C4-2B (cell line): ENCODE measurements around the gene FKBP1A.

ENCODE experiments used
- H3K27ac ChIP-seq: fragments of 450-650 bp; 2 replicates; pipeline ENCODE4 v1.5.1; 2017
- ZFX ChIP-seq: fragments of 450-650 bp; IDR thresholded peaks from 2 replicates; pipeline ENCODE4 v1.6.1; 2017
- TF ChIP-seq, protein P1 (sequence below): fragments of 450-650 bp; conservative IDR thresholded peaks from 2 replicates; pipeline ENCODE4 v1.5.1; 2017; ENCODE audit warnings: mild to moderate bottlenecking

FKBP1A gene

GRCh38 chr20:1333462-1334369, 59.1 kb downstream of the FKBP1A start:
- TF ChIP-seq, protein P1, sequence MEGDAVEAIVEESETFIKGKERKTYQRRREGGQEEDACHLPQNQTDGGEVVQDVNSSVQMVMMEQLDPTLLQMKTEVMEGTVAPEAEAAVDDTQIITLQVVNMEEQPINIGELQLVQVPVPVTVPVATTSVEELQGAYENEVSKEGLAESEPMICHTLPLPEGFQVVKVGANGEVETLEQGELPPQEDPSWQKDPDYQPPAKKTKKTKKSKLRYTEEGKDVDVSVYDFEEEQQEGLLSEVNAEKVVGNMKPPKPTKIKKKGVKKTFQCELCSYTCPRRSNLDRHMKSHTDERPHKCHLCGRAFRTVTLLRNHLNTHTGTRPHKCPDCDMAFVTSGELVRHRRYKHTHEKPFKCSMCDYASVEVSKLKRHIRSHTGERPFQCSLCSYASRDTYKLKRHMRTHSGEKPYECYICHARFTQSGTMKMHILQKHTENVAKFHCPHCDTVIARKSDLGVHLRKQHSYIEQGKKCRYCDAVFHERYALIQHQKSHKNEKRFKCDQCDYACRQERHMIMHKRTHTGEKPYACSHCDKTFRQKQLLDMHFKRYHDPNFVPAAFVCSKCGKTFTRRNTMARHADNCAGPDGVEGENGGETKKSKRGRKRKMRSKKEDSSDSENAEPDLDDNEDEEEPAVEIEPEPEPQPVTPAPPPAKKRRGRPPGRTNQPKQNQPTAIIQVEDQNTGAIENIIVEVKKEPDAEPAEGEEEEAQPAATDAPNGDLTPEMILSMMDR, result no peak
- no peak for TF ChIP-seq ZFX
- H3K27ac ChIP-seq, result no peak overlapping the region

DNA sequence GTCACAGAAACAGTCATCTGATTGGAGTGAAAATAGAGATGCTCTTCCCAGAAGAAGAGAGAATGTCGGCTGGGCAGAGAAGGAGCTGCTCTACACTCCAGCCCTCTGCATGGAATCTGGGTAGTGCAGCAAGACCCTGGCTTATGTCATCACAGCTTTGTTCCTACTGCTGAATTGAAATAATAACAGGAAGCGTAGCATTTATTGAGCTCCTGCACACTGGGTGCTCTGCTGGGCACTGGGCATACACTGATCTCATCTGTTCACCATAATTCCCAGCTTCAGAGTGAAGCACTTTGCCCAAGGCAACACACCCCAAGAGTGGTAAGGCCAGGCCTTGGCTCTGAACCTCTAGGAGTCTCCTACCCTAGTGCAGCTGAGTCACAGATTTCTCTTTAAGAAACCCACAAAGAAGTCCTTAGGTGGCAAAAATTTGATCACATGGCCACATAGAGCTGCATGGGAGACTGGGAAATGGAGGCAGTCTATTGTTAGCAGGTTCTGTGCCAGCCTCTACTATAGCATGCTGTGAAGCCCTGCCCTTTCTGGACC, 60.0 kb downstream of the FKBP1A start:
- TF ChIP-seq, protein P1, result no peak
- no peak for TF ChIP-seq ZFX

DNA sequence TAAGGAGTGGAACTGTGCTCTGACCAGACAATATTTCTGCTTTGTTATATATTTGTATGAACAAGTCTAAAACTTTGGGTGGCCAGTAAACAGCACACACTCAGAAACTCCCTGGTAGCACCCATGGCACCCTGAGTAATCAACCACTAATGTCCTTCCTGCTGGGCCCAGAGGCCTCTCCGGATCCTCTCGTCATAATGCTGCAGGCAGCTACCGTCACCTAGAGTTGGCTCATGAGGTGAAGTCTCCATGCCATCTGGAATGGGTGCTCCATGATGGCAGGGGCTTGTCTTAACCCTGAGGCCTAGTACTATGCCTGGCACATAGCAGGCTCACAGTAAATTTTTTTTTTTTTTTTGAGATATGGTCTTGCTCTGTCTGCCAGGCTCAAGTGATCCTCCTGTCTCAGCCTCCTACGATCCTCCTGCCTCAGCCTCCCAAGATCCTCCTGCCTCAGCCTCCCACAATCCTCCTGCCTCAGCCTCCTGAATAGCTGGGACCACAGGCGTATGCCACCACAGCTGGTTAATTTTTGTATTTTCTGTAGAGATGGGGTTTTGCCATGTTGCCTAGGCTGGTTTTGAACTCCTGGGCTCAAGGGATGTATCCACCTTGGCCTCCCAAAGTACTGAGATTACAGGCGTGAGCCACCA, 60.9 kb downstream of the FKBP1A start:
- no peak for TF ChIP-seq ZFX
- TF ChIP-seq, protein P1, result no peak
- no peak overlapping the region for H3K27ac ChIP-seq

More for the DNA sequence above, 60.0 kb downstream of the FKBP1A start:
- no peak overlapping the region for H3K27ac ChIP-seq

GRCh38 chr20:1331101-1331500, 61.8 kb downstream of the FKBP1A start:
- H3K27ac ChIP-seq, result no peak overlapping the region
- TF ChIP-seq, protein P1, result no peak
- TF ChIP-seq ZFX, result no peak

GRCh38 chr20:1330075-1330830, 62.6 kb downstream of the FKBP1A start:
- no peak for TF ChIP-seq ZFX
- TF ChIP-seq, protein P1, result no peak
- H3K27ac ChIP-seq, result no peak overlapping the region

GRCh38 chr20:1328680-1329330, 64.0 kb downstream of the FKBP1A start, which contains the start of gene SDCBP2:
Gene SDCBP2 (minus strand): TSS chr20:1329139. CDS start chr20:1320416, 8,723 bp downstream.
- peak within 1 kb of the TSS; percentile 10 for H3K27ac ChIP-seq
- TF ChIP-seq, protein P1, result no peak
- TF ChIP-seq ZFX, result no peak
